Measurements from ENCODE around the gene ALG12.

ALG12 gene

DNA sequence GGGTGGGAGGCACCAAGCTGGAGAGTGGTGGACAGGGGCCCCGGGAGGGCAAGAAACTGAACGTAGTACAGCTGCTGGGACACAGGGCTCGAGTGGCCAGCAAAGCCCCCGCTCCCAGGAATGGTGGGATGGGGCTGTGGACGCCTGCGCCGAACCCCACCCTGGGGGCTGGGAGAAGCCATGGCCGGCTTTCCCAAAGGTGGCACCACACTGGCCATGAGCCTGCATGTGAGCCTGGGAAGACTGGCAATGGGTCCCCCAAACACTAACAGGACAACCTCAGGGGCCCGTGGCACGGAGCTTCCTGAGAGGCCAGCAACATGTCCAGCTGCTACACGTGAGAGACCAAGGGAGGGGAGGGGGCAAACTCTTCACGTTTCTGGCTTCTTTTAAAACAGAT, 4.0 kb downstream of the ALG12 start:
- Histone ChIP-seq H3K4me3 (replicated peaks; ENCODE audit: low read depth, low read length) (no peak overlapping the region), H3K36me3 (ENCODE audit: control insufficient read depth, insufficient read depth, low read length) (peaks cover 15% of the 10 kb centered on the region), H3K27me3 (replicated peaks; ENCODE audit: control insufficient read depth, insufficient read depth, low read length) (no peaks in the 10 kb centered on the region)
- TF ChIP-seq, protein P1, sequence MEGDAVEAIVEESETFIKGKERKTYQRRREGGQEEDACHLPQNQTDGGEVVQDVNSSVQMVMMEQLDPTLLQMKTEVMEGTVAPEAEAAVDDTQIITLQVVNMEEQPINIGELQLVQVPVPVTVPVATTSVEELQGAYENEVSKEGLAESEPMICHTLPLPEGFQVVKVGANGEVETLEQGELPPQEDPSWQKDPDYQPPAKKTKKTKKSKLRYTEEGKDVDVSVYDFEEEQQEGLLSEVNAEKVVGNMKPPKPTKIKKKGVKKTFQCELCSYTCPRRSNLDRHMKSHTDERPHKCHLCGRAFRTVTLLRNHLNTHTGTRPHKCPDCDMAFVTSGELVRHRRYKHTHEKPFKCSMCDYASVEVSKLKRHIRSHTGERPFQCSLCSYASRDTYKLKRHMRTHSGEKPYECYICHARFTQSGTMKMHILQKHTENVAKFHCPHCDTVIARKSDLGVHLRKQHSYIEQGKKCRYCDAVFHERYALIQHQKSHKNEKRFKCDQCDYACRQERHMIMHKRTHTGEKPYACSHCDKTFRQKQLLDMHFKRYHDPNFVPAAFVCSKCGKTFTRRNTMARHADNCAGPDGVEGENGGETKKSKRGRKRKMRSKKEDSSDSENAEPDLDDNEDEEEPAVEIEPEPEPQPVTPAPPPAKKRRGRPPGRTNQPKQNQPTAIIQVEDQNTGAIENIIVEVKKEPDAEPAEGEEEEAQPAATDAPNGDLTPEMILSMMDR (IDR thresholded peaks at IDR 0.05; ENCODE audit: insufficient read depth, low read length, poor library complexity, severe bottlenecking), result no peak
- DNase-seq (ENCODE audit: extremely low read depth, insufficient read length), result no peak

DNA sequence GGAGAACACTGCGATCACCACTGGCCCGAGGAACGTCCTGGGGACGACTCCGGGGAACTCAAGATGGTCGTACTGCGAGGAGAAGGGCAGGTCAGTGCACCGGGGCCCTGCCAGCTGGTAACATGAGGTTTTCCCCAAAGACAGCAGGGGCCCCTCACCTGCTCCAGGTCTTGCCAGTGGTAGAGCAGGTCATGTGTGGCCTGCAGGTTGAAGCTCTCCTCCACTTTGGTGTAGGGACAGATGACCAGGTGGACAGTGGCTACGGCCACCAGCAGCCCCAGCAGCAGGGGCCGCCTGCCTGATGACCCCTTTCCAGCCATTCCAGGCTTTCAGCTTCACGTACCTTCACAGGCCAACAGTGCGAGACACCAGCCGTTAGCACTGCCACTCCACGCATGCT, 4.8 kb downstream of the ALG12 start:
- TF ChIP-seq, protein P1 (IDR thresholded peaks at IDR 0.05; ENCODE audit: insufficient read depth, low read length, poor library complexity, severe bottlenecking), result no peak
- Histone ChIP-seq H3K27me3 (replicated peaks; ENCODE audit: control insufficient read depth, insufficient read depth, low read length) (no peaks in the 10 kb centered on the region), H3K36me3 (ENCODE audit: control insufficient read depth, insufficient read depth, low read length) (peaks cover 18% of the 10 kb centered on the region), H3K4me3 (replicated peaks; ENCODE audit: low read depth, low read length) (no peak overlapping the region)
- no peak for DNase-seq (ENCODE audit: extremely low read depth, insufficient read length)

DNA sequence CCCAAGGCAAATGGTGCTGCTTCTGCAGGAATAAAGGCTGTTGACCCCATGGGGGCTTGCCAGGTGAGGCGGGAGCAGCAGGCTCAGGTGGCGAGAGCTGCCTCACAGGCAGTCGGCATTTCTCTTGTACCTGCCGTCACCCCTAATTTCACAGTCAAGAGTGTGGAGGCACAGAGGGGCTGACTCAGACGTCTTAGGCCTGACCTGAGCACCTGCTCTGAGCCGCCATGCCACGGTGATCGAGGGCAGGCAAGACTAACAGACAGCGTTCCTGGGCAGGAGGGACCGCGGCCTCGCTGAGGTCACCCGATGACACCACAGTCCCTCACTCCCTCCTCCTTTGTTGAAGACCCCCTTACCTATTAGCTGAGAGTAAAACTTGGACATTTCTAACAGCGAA, 5.2 kb downstream of the ALG12 start:
- H3K4me3 ChIP-seq (replicated peaks; ENCODE audit: low read depth, low read length), result no peak overlapping the region
- DNase-seq (ENCODE audit: extremely low read depth, insufficient read length), result no peak
- H3K27me3 ChIP-seq (replicated peaks; ENCODE audit: control insufficient read depth, insufficient read depth, low read length), result no peaks in the 10 kb centered on the region
- H3K36me3 ChIP-seq (ENCODE audit: control insufficient read depth, insufficient read depth, low read length), result peaks cover 18% of the 10 kb centered on the region
- TF ChIP-seq, protein P1 (IDR thresholded peaks at IDR 0.05; ENCODE audit: insufficient read depth, low read length, poor library complexity, severe bottlenecking), result no peak

DNA sequence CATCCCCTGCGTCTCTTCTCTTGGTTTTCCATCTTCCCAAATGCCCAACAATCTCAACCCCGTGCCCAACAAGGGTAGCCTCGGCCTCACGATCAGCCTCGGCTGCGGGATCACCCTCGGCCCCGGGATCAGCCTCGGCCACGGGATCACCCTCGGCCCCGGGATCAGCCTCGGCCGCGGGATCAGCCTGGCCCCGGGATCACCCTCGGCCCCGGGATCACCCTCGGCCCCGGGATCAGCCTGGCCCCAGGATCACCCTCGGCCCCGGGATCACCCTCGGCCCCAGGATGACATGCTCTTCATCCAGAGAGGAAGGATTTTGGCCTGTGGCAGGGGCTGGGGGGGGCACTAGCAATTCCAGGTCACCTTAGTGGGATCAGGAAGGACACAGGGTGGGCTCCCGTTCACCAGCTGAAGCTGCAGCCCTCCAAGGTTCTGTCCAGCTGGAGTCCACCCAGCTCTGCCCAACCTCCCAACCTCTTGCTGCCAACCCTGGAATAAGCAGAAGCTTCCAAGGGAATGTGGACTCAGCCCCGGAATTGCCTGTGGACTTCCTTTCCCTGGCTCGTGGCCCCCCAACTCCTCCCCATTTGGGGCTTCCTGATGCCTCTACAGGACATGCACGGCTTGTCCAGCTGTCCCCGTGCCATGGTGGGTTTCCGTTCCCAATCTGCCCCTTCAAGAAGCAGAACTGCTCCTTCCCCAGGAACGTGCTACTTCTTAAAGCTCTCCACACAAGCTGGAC, 6.2 kb downstream of the ALG12 start:
- DNase-seq (ENCODE audit: extremely low read depth, insufficient read length), result no peak
- peaks cover 24% of the 10 kb centered on the region for H3K36me3 ChIP-seq (ENCODE audit: control insufficient read depth, insufficient read depth, low read length)
- H3K27me3 ChIP-seq (replicated peaks; ENCODE audit: control insufficient read depth, insufficient read depth, low read length), result no peaks in the 10 kb centered on the region
- TF ChIP-seq, protein P1 (IDR thresholded peaks at IDR 0.05; ENCODE audit: insufficient read depth, low read length, poor library complexity, severe bottlenecking), result no peak
- H3K4me3 ChIP-seq (replicated peaks; ENCODE audit: low read depth, low read length), result no peak overlapping the region

DNA sequence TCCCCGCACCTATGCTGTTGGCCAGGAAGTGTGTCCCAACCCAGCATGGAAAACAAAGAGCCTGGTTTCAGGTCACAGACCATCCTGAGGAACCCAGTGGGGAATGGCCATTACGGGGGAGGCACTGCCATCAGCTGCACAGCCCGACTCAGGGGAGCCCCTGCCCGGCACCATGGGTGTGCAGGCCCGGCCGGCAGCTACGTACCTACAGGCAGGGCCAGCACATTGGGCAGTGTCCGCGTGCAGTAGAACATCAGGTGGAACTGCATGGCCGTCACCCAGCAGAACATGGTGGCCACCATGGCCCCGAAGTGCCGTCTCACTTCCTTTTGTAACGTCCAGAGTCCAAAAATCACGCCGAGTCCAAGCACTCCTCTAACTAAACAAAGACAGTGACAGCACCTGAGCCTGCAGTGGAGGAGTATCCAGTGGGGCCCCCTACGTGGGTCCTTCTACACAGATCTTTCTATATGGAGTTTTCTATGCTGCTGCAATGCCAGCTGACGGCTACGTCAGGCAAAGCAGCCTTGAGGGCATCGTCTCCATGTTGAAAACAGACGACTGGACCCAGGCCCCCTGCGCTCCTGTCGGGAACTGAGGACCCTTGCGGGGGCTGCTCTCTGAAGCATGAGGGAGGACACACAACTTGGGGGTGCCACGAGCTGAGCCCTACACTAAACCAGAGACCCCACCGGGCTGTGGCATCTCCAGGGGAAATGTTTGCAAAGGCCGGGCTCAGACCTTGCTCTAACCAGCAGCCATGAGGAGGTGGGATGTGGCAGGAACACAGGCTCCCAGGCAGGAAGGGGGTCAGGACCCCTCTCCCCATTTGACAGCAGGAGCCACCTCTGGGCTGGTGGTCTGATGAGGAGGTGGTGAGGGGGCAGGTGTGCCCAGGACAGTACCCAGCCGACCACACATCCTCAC, 7.7 kb downstream of the ALG12 start:
- peaks cover 30% of the 10 kb centered on the region for H3K36me3 ChIP-seq (ENCODE audit: control insufficient read depth, insufficient read depth, low read length)
- TF ChIP-seq, protein P1 (IDR thresholded peaks at IDR 0.05; ENCODE audit: insufficient read depth, low read length, poor library complexity, severe bottlenecking), result no peak

More for the DNA sequence above, 7.7 kb downstream of the ALG12 start:
- Histone ChIP-seq H3K27me3 (replicated peaks; ENCODE audit: control insufficient read depth, insufficient read depth, low read length) (no peaks in the 10 kb centered on the region), H3K4me3 (replicated peaks; ENCODE audit: low read depth, low read length) (no peak overlapping the region)
- DNase-seq (ENCODE audit: extremely low read depth, insufficient read length), result no peak

All from GM06990 (cell line).